ENCODE measurements around the gene GALNTL6. TPM values are rescaled to one million over a fixed set of nuclear protein-coding genes. Genes with fewer than 3 reads are reported as not detected.

GALNTL6 gene
- total RNA-seq, 1 experiment from 2014 or later = not detected

DNA sequence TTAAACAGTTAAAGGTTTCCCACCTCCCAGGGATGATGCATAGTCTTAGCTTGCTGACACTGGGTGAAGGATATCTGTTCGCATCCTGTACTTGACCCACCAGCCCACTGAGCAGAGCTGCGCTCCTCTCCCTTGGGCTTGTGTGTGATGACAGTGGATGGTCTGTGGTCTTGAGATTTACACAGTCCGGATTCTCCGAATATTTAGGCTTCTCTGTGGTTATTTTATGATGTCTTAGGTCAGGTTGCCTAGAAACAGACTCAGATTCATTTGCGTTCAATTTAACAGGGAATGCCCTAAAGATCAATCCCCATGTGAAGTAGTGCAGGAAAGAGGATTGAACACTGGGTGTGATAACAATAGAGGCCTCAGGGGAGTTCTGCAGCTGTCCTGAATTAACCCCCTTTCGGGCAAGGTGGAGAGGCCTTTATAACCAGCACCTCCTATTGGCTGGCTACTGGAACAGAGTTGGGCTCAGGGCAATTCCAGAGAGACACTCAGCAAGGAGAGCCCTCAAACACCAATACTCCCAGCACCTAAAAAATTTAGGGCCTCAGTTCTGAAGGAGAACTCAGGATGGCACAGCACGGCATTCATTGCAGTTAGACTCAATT, 702.2 kb downstream of the GALNTL6 start:
- ChIA-PET RAD21 (ENCODE audit: low non-redundant PET in 1 of 2, low total read pairs in 2 of 2, uncharacterized antibody in 2 of 2, unreplicated experiment in 2 of 2) (no interaction called here), POLR2A (no interaction called here), CTCF (no interaction called here)
- Histone ChIP-seq H4K20me1 (ENCODE audit: insufficient read depth) (no peaks in the 10 kb centered on the region), H3K27me3 (ENCODE audit: insufficient read depth, low read length) (no peaks in the 10 kb centered on the region), H3K79me2 (ENCODE audit: insufficient read depth, low read length) (no peaks in the 10 kb centered on the region), H3K9me3 (ENCODE audit: control insufficient read depth in 1 of 2, insufficient read depth in 1 of 2, low read depth in 1 of 2, low read length in 2 of 2) (no peaks in the 10 kb centered on the region), H3K4me1 (ENCODE audit: control insufficient read depth in 1 of 2, insufficient read depth in 2 of 2, low read length in 2 of 2) (no peaks in the 10 kb centered on the region), H3K4me3 (replicated peaks in 1 of 2; ENCODE audit: low read depth in 1 of 2, low read length in 2 of 2) (no peak overlapping the region), H3K27ac (ENCODE audit: low read depth, low read length) (no peak overlapping the region), H3K9ac (ENCODE audit: low read length) (no peak overlapping the region), H3K36me3 (ENCODE audit: control insufficient read depth in 1 of 2, insufficient read depth in 2 of 2, low read length in 2 of 2) (no peaks in the 10 kb centered on the region), H2AFZ (ENCODE audit: low read depth, low read length, poor library complexity, severe bottlenecking) (no peak overlapping the region), H3K9me2 (ENCODE audit: insufficient read depth) (no peaks in the 10 kb centered on the region; the same call in 1 of the 2 replicates), H3K4me2 (ENCODE audit: low read length) (no peak overlapping the region)
- TF ChIP-seq CEBPB (IDR thresholded peaks at IDR 0.05; ENCODE audit: low read depth) (no peak), ZFX (IDR thresholded peaks at IDR 0.05) (no peak), YY1 (IDR thresholded peaks at IDR 0.05; ENCODE audit: extremely low read depth, insufficient replicate concordance, low read depth, low read length) (no peak), POLR2AphosphoS5 (IDR thresholded peaks at IDR 0.05; ENCODE audit: low read depth, low read length) (no peak), EGR1 (IDR thresholded peaks at IDR 0.05; ENCODE audit: low read depth) (no peak), POLR2A (IDR thresholded peaks at IDR 0.05; ENCODE audit: borderline replicate concordance, extremely low read depth, insufficient read depth, insufficient read length) (no peak), ELF1 (IDR thresholded peaks at IDR 0.05; ENCODE audit: borderline replicate concordance, low read depth) (no peak), SP1 (IDR thresholded peaks at IDR 0.05; ENCODE audit: low read depth) (no peak), CBX3 (IDR thresholded peaks at IDR 0.05; ENCODE audit: low read depth) (no peak), SRF (IDR thresholded peaks at IDR 0.05; ENCODE audit: low read depth) (no peak), SIN3A (IDR thresholded peaks at IDR 0.05; ENCODE audit: low read depth) (no peak)
- TF ChIP-seq, protein P1, sequence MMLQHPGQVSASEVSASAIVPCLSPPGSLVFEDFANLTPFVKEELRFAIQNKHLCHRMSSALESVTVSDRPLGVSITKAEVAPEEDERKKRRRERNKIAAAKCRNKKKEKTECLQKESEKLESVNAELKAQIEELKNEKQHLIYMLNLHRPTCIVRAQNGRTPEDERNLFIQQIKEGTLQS (IDR thresholded peaks at IDR 0.05) = no peak
- TF ChIP-seq, protein P2, sequence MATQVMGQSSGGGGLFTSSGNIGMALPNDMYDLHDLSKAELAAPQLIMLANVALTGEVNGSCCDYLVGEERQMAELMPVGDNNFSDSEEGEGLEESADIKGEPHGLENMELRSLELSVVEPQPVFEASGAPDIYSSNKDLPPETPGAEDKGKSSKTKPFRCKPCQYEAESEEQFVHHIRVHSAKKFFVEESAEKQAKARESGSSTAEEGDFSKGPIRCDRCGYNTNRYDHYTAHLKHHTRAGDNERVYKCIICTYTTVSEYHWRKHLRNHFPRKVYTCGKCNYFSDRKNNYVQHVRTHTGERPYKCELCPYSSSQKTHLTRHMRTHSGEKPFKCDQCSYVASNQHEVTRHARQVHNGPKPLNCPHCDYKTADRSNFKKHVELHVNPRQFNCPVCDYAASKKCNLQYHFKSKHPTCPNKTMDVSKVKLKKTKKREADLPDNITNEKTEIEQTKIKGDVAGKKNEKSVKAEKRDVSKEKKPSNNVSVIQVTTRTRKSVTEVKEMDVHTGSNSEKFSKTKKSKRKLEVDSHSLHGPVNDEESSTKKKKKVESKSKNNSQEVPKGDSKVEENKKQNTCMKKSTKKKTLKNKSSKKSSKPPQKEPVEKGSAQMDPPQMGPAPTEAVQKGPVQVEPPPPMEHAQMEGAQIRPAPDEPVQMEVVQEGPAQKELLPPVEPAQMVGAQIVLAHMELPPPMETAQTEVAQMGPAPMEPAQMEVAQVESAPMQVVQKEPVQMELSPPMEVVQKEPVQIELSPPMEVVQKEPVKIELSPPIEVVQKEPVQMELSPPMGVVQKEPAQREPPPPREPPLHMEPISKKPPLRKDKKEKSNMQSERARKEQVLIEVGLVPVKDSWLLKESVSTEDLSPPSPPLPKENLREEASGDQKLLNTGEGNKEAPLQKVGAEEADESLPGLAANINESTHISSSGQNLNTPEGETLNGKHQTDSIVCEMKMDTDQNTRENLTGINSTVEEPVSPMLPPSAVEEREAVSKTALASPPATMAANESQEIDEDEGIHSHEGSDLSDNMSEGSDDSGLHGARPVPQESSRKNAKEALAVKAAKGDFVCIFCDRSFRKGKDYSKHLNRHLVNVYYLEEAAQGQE (IDR thresholded peaks at IDR 0.05; ENCODE audit: low read depth) = no peak
- TF ChIP-seq, protein P3, sequence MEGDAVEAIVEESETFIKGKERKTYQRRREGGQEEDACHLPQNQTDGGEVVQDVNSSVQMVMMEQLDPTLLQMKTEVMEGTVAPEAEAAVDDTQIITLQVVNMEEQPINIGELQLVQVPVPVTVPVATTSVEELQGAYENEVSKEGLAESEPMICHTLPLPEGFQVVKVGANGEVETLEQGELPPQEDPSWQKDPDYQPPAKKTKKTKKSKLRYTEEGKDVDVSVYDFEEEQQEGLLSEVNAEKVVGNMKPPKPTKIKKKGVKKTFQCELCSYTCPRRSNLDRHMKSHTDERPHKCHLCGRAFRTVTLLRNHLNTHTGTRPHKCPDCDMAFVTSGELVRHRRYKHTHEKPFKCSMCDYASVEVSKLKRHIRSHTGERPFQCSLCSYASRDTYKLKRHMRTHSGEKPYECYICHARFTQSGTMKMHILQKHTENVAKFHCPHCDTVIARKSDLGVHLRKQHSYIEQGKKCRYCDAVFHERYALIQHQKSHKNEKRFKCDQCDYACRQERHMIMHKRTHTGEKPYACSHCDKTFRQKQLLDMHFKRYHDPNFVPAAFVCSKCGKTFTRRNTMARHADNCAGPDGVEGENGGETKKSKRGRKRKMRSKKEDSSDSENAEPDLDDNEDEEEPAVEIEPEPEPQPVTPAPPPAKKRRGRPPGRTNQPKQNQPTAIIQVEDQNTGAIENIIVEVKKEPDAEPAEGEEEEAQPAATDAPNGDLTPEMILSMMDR (IDR thresholded peaks at IDR 0.05 in 2 of 3, conservative IDR thresholded peaks at IDR 0.05 in 1 of 3; ENCODE audit: borderline replicate concordance in 1 of 3, insufficient read depth in 1 of 3, low read depth in 2 of 3, low read length in 2 of 3) = no peak
- TF ChIP-seq, protein P4, sequence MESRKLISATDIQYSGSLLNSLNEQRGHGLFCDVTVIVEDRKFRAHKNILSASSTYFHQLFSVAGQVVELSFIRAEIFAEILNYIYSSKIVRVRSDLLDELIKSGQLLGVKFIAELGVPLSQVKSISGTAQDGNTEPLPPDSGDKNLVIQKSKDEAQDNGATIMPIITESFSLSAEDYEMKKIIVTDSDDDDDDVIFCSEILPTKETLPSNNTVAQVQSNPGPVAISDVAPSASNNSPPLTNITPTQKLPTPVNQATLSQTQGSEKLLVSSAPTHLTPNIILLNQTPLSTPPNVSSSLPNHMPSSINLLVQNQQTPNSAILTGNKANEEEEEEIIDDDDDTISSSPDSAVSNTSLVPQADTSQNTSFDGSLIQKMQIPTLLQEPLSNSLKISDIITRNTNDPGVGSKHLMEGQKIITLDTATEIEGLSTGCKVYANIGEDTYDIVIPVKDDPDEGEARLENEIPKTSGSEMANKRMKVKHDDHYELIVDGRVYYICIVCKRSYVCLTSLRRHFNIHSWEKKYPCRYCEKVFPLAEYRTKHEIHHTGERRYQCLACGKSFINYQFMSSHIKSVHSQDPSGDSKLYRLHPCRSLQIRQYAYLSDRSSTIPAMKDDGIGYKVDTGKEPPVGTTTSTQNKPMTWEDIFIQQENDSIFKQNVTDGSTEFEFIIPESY (IDR thresholded peaks at IDR 0.05; ENCODE audit: extremely low read depth, insufficient replicate concordance, low read length) = no peak
- no TSS peak for BruUV-seq (replicated peaks)
- intact Hi-C loops (cut with micrococcal nuclease) = no loop called here
- ATAC-seq (no peak), DNase-seq (ENCODE audit: low read depth, low spot score) (no peak)
